SK-N-SH (cell line): Measurements from ENCODE around the gene GALR2.

Experiments
- EZH2phosphoT487 ChIP-seq: fragments of 200-600 bp; sonication (generic); IDR thresholded peaks from 2 replicates; pipeline ENCODE4 v1.6.1; 2017; ENCODE audit warnings: low read depth, mixed run types, mild to moderate bottlenecking, antibody characterized with exemption, moderate library complexity, borderline replicate concordance
- GATA2 ChIP-seq: sonication (generic); formaldehyde crosslinking; IDR thresholded peaks from 2 replicates; pipeline ENCODE4 v1.5.0; 2020; ENCODE audit warnings: mild to moderate bottlenecking, missing genetic modification reagents
- JUND ChIP-seq: IDR thresholded peaks from 2 replicates; pipeline ENCODE4 v1.4.0; 2012
- NRF1 ChIP-seq: IDR thresholded peaks from 2 replicates; pipeline ENCODE4 v1.6.1; 2012; ENCODE audit warnings: low read depth, mild to moderate bottlenecking, low read length
- POLR2AphosphoS5 ChIP-seq: IDR thresholded peaks from 2 replicates; pipeline ENCODE4 v1.6.1; 2012; ENCODE audit warnings: low read depth, low read length
- RFX5 ChIP-seq: IDR thresholded peaks from 2 replicates; pipeline ENCODE4 v1.6.1; 2012; ENCODE audit warnings: mild to moderate bottlenecking, improper control_type of control experiment, low read length
- SMC3 ChIP-seq: IDR thresholded peaks from 2 replicates; pipeline ENCODE4 v1.6.1; 2012; ENCODE audit warnings: low read depth, low read length, improper control_type of control experiment
- TEAD4 ChIP-seq: IDR thresholded peaks from 2 replicates; pipeline ENCODE4 v1.4.0; 2012; ENCODE audit warnings: mild to moderate bottlenecking, borderline replicate concordance; ENCODE audit not compliant: insufficient read depth
- YY1 ChIP-seq: IDR thresholded peaks from 2 replicates; pipeline ENCODE4 v1.4.0; 2012; ENCODE audit warnings: low read depth, mild to moderate bottlenecking
- TF ChIP-seq, protein P1 (sequence below): fragments of 200-600 bp; sonication (generic); IDR thresholded peaks from 2 replicates; pipeline ENCODE4 v1.6.1; 2017; ENCODE audit warnings: antibody characterized with exemption, mild to moderate bottlenecking, moderate library complexity
- TF ChIP-seq, protein P2 (sequence below): IDR thresholded peaks from 2 replicates; pipeline ENCODE4 v1.4.0; 2012; ENCODE audit warnings: low read depth, borderline replicate concordance
- TF ChIP-seq, protein P3 (sequence below): IDR thresholded peaks from 2 replicates; pipeline ENCODE4 v1.4.0; 2012; ENCODE audit warnings: low read depth

DNA sequence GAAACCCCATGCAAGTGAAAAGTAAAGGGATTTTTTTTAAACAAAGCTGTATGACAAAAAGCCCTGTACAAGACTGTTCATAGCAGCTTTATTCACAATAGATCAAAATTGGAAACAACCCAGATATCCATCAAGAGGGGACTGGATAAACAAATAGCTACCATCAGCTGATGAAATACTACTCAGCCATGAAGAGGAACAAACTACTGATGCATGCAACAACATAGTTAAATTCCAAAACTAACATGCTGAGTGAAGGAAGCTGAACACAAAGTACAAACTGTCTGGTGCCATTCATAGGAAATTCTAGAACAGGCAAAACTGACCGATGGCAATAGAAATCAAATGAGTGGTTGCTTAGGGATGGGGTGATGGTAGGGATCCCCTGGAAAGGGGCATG lies 51.3 kb downstream of the GALR2 start:
- TF ChIP-seq EZH2phosphoT487 (no peak), POLR2AphosphoS5 (no peak), SMC3 (no peak), TEAD4 (no peak), JUND (no peak), NRF1 (no peak), YY1 (no peak), RFX5 (no peak), GATA2 (no peak)
- TF ChIP-seq, protein P1, sequence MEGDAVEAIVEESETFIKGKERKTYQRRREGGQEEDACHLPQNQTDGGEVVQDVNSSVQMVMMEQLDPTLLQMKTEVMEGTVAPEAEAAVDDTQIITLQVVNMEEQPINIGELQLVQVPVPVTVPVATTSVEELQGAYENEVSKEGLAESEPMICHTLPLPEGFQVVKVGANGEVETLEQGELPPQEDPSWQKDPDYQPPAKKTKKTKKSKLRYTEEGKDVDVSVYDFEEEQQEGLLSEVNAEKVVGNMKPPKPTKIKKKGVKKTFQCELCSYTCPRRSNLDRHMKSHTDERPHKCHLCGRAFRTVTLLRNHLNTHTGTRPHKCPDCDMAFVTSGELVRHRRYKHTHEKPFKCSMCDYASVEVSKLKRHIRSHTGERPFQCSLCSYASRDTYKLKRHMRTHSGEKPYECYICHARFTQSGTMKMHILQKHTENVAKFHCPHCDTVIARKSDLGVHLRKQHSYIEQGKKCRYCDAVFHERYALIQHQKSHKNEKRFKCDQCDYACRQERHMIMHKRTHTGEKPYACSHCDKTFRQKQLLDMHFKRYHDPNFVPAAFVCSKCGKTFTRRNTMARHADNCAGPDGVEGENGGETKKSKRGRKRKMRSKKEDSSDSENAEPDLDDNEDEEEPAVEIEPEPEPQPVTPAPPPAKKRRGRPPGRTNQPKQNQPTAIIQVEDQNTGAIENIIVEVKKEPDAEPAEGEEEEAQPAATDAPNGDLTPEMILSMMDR: no peak
- TF ChIP-seq, protein P2, sequence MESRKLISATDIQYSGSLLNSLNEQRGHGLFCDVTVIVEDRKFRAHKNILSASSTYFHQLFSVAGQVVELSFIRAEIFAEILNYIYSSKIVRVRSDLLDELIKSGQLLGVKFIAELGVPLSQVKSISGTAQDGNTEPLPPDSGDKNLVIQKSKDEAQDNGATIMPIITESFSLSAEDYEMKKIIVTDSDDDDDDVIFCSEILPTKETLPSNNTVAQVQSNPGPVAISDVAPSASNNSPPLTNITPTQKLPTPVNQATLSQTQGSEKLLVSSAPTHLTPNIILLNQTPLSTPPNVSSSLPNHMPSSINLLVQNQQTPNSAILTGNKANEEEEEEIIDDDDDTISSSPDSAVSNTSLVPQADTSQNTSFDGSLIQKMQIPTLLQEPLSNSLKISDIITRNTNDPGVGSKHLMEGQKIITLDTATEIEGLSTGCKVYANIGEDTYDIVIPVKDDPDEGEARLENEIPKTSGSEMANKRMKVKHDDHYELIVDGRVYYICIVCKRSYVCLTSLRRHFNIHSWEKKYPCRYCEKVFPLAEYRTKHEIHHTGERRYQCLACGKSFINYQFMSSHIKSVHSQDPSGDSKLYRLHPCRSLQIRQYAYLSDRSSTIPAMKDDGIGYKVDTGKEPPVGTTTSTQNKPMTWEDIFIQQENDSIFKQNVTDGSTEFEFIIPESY: no peak
- TF ChIP-seq, protein P3, sequence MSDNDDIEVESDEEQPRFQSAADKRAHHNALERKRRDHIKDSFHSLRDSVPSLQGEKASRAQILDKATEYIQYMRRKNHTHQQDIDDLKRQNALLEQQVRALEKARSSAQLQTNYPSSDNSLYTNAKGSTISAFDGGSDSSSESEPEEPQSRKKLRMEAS: no peak
